Measurements from ENCODE around the gene PAH.
"Not testable (repeated sequence)": the region's sequence is repeated elsewhere in the genome, so short reads cannot be mapped to it uniquely, and the experiment has no call there.

The PAH gene

DNA sequence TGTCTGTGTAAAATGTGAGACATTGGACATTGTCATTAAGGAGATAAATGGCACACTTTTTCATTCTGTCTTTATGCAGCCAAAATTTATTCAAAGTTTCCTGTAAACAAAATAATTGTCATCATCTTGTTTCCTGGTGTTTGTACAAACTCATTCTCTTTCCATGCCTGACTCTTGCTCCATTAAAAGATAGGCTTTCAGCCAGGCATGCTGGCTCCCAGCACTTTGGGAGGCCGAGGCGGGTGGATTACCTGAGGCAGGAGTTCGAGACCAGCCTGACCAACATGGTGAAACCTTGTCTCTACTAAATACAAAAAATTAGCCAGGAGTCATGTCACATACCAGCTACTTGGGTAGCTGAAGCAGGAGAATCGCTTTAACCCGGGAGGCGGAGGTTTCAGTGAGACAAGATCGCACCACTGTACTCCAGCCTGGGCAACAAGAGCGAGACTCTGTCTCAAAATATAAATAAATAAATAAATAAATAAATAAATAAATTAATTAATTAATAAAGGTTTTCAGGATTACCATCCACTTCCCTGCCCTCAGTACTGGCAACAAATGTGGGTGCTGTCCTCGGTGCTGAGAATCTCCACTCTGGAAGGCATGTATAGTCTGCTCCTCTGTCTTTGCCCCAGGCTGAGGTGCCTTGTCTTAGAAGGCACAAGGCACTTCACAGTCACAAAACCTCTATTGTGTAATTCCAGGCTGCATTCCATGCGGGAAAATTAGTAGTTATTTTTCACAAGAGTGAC, 83.2 kb downstream of the PAH start:
- TF ChIP-seq, protein P1, sequence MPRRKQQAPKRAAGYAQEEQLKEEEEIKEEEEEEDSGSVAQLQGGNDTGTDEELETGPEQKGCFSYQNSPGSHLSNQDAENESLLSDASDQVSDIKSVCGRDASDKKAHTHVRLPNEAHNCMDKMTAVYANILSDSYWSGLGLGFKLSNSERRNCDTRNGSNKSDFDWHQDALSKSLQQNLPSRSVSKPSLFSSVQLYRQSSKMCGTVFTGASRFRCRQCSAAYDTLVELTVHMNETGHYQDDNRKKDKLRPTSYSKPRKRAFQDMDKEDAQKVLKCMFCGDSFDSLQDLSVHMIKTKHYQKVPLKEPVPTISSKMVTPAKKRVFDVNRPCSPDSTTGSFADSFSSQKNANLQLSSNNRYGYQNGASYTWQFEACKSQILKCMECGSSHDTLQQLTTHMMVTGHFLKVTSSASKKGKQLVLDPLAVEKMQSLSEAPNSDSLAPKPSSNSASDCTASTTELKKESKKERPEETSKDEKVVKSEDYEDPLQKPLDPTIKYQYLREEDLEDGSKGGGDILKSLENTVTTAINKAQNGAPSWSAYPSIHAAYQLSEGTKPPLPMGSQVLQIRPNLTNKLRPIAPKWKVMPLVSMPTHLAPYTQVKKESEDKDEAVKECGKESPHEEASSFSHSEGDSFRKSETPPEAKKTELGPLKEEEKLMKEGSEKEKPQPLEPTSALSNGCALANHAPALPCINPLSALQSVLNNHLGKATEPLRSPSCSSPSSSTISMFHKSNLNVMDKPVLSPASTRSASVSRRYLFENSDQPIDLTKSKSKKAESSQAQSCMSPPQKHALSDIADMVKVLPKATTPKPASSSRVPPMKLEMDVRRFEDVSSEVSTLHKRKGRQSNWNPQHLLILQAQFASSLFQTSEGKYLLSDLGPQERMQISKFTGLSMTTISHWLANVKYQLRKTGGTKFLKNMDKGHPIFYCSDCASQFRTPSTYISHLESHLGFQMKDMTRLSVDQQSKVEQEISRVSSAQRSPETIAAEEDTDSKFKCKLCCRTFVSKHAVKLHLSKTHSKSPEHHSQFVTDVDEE (CRISPR knock-in tag; IDR thresholded peaks at IDR 0.05): no peak
- TF ChIP-seq ZNF70 (CRISPR knock-in tag; IDR thresholded peaks at IDR 0.05) (no peak), ARNTL (CRISPR knock-in tag; IDR thresholded peaks at IDR 0.05; ENCODE audit: borderline replicate concordance, low read depth) (no peak), RARB (CRISPR knock-in tag; IDR thresholded peaks at IDR 0.05) (no peak), SNAI2 (CRISPR knock-in tag; IDR thresholded peaks at IDR 0.05) (no peak), PPARA (CRISPR knock-in tag; IDR thresholded peaks at IDR 0.05; ENCODE audit: borderline replicate concordance) (no peak), ZC3H10 (CRISPR knock-in tag; IDR thresholded peaks at IDR 0.05) (no peak), ISL1 (CRISPR knock-in tag; IDR thresholded peaks at IDR 0.05) (no peak), GLIS3 (CRISPR knock-in tag; IDR thresholded peaks at IDR 0.05) (no peak), OSR1 (CRISPR knock-in tag; IDR thresholded peaks at IDR 0.05) (no peak), ZFP30 (CRISPR knock-in tag; IDR thresholded peaks at IDR 0.05) (no peak), BACH2 (CRISPR knock-in tag; IDR thresholded peaks at IDR 0.05; ENCODE audit: borderline replicate concordance) (no peak), TOX (CRISPR knock-in tag; IDR thresholded peaks at IDR 0.05; ENCODE audit: borderline replicate concordance) (no peak), CSDC2 (CRISPR knock-in tag; IDR thresholded peaks at IDR 0.05) (no peak), ZFP3 (CRISPR knock-in tag; IDR thresholded peaks at IDR 0.05) (no peak)
- TF ChIP-seq, protein P2, sequence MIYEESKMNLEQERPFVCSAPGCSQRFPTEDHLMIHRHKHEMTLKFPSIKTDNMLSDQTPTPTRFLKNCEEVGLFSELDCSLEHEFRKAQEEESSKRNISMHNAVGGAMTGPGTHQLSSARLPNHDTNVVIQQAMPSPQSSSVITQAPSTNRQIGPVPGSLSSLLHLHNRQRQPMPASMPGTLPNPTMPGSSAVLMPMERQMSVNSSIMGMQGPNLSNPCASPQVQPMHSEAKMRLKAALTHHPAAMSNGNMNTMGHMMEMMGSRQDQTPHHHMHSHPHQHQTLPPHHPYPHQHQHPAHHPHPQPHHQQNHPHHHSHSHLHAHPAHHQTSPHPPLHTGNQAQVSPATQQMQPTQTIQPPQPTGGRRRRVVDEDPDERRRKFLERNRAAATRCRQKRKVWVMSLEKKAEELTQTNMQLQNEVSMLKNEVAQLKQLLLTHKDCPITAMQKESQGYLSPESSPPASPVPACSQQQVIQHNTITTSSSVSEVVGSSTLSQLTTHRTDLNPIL (CRISPR knock-in tag; IDR thresholded peaks at IDR 0.05; ENCODE audit: low read depth): no peak
- TF ChIP-seq, protein P3, sequence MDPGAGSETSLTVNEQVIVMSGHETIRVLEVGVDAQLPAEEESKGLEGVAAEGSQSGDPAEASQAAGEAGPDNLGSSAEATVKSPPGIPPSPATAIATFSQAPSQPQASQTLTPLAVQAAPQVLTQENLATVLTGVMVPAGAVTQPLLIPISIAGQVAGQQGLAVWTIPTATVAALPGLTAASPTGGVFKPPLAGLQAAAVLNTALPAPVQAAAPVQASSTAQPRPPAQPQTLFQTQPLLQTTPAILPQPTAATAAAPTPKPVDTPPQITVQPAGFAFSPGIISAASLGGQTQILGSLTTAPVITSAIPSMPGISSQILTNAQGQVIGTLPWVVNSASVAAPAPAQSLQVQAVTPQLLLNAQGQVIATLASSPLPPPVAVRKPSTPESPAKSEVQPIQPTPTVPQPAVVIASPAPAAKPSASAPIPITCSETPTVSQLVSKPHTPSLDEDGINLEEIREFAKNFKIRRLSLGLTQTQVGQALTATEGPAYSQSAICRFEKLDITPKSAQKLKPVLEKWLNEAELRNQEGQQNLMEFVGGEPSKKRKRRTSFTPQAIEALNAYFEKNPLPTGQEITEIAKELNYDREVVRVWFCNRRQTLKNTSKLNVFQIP (CRISPR knock-in tag; IDR thresholded peaks at IDR 0.05; ENCODE audit: borderline replicate concordance, low read depth): no peak
- TF ChIP-seq, protein P4, sequence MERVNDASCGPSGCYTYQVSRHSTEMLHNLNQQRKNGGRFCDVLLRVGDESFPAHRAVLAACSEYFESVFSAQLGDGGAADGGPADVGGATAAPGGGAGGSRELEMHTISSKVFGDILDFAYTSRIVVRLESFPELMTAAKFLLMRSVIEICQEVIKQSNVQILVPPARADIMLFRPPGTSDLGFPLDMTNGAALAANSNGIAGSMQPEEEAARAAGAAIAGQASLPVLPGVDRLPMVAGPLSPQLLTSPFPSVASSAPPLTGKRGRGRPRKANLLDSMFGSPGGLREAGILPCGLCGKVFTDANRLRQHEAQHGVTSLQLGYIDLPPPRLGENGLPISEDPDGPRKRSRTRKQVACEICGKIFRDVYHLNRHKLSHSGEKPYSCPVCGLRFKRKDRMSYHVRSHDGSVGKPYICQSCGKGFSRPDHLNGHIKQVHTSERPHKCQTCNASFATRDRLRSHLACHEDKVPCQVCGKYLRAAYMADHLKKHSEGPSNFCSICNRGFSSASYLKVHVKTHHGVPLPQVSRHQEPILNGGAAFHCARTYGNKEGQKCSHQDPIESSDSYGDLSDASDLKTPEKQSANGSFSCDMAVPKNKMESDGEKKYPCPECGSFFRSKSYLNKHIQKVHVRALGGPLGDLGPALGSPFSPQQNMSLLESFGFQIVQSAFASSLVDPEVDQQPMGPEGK (CRISPR knock-in tag; IDR thresholded peaks at IDR 0.05; ENCODE audit: borderline replicate concordance): no peak
- 0 out of 3 replicates have a peak, but pooled peaks have one; percentile 48 for ATAC-seq

DNA sequence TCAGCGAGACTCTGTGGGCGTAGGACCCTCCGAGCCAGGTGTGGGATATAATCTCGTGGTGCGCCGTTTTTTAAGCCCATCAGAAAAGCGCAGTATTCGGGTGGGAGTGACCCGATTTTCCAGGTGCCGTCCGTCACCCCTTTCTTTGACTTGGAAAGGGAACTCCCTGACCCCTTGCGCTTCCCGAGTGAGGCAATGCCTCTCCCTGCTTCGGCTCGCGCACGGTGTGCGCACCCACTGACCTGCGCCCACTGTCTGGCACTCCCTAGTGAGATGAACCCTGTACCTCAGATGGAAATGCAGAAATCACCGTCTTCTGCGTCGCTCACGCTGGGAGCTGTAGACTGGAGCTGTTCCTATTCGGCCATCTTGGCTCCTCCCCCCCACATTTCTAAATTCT, 84.2 kb downstream of the PAH start:
- not testable (repeated sequence) for ATAC-seq

DNA sequence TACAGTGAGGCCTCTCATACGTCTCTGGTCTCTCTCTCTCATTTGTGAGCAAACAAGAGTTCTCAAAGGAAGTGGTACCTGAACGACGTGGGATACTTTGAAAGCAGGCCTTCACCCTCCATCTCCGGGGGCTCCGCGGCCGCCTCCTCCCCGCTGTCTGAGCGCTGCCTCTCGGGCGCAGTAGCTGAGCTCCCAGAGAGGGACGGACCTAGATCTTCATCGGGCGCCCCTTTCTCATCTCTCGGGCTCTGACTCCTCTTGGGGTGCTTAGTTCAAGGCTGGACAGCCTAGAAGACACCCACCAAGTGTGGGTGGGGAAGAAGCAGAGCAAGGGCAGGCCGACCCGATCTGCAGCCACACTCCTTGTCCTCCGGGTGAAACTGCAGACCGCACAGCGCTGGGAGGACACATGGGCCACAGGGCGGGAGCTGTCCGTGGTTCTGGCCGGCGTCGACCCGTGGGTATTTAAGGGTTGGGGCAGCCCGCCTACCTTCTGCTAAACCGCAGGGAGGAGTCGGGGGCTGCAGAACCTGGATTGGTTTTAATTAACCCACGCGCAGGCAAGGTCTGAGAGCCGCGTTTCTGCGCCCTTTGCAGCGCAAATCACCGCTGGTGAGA, 92.7 kb downstream of the PAH start:
- TF ChIP-seq, protein P5, sequence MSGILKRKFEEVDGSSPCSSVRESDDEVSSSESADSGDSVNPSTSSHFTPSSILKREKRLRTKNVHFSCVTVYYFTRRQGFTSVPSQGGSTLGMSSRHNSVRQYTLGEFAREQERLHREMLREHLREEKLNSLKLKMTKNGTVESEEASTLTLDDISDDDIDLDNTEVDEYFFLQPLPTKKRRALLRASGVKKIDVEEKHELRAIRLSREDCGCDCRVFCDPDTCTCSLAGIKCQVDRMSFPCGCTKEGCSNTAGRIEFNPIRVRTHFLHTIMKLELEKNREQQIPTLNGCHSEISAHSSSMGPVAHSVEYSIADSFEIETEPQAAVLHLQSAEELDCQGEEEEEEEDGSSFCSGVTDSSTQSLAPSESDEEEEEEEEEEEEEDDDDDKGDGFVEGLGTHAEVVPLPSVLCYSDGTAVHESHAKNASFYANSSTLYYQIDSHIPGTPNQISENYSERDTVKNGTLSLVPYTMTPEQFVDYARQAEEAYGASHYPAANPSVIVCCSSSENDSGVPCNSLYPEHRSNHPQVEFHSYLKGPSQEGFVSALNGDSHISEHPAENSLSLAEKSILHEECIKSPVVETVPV (CRISPR knock-in tag; IDR thresholded peaks at IDR 0.05): no peak
- TF ChIP-seq CSDC2 (CRISPR knock-in tag; IDR thresholded peaks at IDR 0.05): no peak
- TF ChIP-seq GLIS3 (CRISPR knock-in tag; IDR thresholded peaks at IDR 0.05): no peak
- no peak for TF ChIP-seq TCF4 (CRISPR knock-in tag; IDR thresholded peaks at IDR 0.05; ENCODE audit: borderline replicate concordance)
- TF ChIP-seq ZC3H10 (CRISPR knock-in tag; IDR thresholded peaks at IDR 0.05): no peak
- TF ChIP-seq ESRRG (CRISPR knock-in tag; IDR thresholded peaks at IDR 0.05): no peak
- no peak for TF ChIP-seq RARB (CRISPR knock-in tag; IDR thresholded peaks at IDR 0.05)
- TF ChIP-seq ISL1 (CRISPR knock-in tag; IDR thresholded peaks at IDR 0.05): no peak
- TF ChIP-seq, protein P4 (CRISPR knock-in tag; IDR thresholded peaks at IDR 0.05; ENCODE audit: borderline replicate concordance): no peak
- peak; percentile 90 for ATAC-seq
